Fibroblast of gingiva (primary cell): ENCODE data around the gene AP4B1.

Source experiments
- DNase-seq: peaks from one replicate; pipeline ENCODE4 v3.0.0-alpha.2; 2011; ENCODE audit warnings: low read depth

AP4B1 gene

GRCh38 chr1:113895098-113895497, 9.5 kb downstream of the AP4B1 start:
- DNase-seq: no peak

GRCh38 chr1:113893267-113893666, 11.3 kb downstream of the AP4B1 start:
- DNase-seq: no peak

GRCh38 chr1:113891631-113892220, 12.9 kb downstream of the AP4B1 start:
- DNase-seq: no peak

GRCh38 chr1:113890816-113891215, 13.8 kb downstream of the AP4B1 start:
- no peak for DNase-seq

- DNase-seq: no peak
Measured at GRCh38 chr1:113887402-113888175, 17.0 kb downstream of the AP4B1 start, which contains the start of gene BCL2L15. Gene BCL2L15 (minus strand): TSS chr1:113887581. CDS start chr1:113887375, 206 bp downstream.

- DNase-seq: no peak
Measured at GRCh38 chr1:113886417-113887401, 17.9 kb downstream of the AP4B1 start.

GRCh38 chr1:113881661-113882060, 22.9 kb downstream of the AP4B1 start:
- no peak for DNase-seq

GRCh38 chr1:113879739-113880038, 24.9 kb downstream of the AP4B1 start:
- DNase-seq: no peak

GRCh38 chr1:113876176-113876575, 28.4 kb downstream of the AP4B1 start:
- no peak for DNase-seq

GRCh38 chr1:113875714-113876113, 28.9 kb downstream of the AP4B1 start:
- DNase-seq: no peak

- DNase-seq: no peak
Measured at GRCh38 chr1:113874012-113874879, 30.4 kb downstream of the AP4B1 start.

GRCh38 chr1:113872219-113872935, 32.2 kb downstream of the AP4B1 start:
- peak; percentile 58 for DNase-seq

GRCh38 chr1:113871597-113872113, 32.9 kb downstream of the AP4B1 start, which contains the start of gene PTPN22:
Gene PTPN22 (minus strand): TSS chr1:113871712.
- peak; percentile 53 for DNase-seq

- no peak for DNase-seq
Measured at GRCh38 chr1:113870778-113871177, 33.8 kb downstream of the AP4B1 start.

GRCh38 chr1:113868387-113869083, 36.1 kb downstream of the AP4B1 start:
- no peak for DNase-seq

- DNase-seq: no peak
Measured at GRCh38 chr1:113861641-113862040, 43.0 kb downstream of the AP4B1 start.

- DNase-seq: peak; percentile 57
Measured at GRCh38 chr1:113860891-113861290, 43.7 kb downstream of the AP4B1 start.

- DNase-seq: no peak
Measured at GRCh38 chr1:113859478-113860175, 45.0 kb downstream of the AP4B1 start.

- no peak for DNase-seq
Measured at GRCh38 chr1:113858982-113859381, 45.6 kb downstream of the AP4B1 start.
